CD4-positive, alpha-beta T cell treated with Interleukin-17A for 4 hours (primary cell): Measurements from ENCODE around the gene FOXP2.
"Not testable (repeated sequence)": the region's sequence is repeated elsewhere in the genome, so short reads cannot be mapped to it uniquely, and the experiment has no call there.

ENCODE experiments used
- DNase-seq: peaks from one replicate; pipeline ENCODE4 v3.0.0-alpha.2; 2020; ENCODE audit warnings: mixed read lengths

The FOXP2 gene

GRCh38 chr7:114414156-114415063 is at the start of gene FOXP2:
Gene FOXP2 (plus strand): TSS chr7:114414815. CDS start chr7:114426512, 11,697 bp downstream.
- DNase-seq = no peak

- DNase-seq = no peak
Measured at GRCh38 chr7:114365791-114366190, 48.8 kb upstream of the FOXP2 start.

DNA sequence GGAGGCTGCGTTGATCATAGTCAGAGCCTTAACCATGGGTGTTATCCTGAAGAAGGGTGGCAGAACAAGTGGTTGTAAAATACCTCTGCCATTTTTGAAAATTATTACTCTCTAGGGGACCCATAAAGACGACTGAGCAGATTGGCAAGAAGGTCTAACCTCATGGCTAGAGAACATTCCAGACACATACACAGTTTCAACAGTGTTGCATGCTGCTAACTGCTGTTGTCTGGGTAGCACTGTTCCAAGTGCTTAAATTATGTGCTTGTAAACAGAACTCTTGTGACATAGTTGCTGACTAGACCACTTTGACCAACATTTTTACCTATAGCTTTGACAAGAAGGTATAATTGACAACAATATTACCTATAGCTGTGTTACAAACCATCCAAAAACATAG is 46.1 kb upstream of the FOXP2 start:
- no peak for DNase-seq

DNA sequence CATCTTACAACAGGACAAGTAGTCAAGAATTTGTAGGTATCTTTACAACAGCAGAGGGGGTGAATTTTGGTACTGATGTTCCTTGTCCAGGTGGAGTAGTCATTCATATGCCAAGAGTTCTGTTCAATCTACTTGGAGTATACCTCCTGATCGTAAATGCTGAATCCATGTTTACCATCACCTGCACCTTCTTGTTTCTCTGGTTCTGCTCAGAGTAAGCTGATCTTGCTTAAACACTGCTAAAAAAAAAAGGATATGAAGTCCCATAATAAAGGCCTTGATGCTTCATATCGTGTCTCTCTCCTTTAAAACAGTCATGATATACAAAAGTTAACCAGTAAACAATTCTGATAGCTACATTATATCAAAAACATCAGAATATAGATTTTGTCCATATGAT is 45.3 kb upstream of the FOXP2 start:
- DNase-seq = no peak

- DNase-seq = no peak
Measured at GRCh38 chr7:114372619-114373018, 42.0 kb upstream of the FOXP2 start.

- no peak for DNase-seq
Measured at GRCh38 chr7:114375907-114376306, 38.7 kb upstream of the FOXP2 start.

GRCh38 chr7:114383946-114384345 is 30.7 kb upstream of the FOXP2 start:
- not testable (repeated sequence) for DNase-seq

DNA sequence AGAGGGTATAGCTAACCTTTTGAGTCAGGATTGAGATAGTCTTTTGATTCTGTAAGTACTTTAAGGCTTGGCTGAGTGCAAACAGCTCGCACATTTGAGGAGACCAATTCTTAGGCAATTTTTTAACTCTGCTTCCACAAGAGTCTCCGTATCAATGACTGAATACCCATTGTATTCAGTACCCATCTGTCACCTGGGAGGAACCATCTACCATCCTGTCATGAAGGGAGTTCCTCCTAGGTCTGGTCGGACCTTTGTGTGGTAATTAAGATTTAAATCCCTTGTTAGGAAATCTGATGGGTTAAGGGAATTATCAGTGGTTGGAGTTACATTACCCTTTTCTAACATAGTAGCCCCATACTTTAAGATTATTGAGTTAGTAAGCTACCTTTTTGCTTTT is 30.3 kb upstream of the FOXP2 start:
- DNase-seq = not testable (repeated sequence)

DNA sequence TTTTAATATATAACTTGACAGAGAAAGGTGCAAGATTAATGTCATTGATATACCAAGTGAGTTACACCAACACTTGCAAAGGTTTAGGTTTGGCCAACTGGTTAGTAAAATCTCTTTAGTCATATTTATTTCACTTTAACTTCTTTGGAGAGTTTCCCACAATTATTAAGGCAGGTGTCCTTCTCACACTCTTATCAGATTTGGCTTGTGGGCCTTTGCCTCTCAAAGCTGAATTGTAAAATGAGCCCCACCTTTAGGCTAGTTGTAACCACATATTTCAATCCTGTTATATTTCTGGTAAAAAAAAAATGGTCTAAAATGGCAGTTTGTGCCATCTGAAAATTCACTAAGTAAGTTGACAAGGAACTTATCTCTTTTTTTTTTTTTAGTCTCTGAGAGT is 26.6 kb upstream of the FOXP2 start:
- no peak for DNase-seq

DNA sequence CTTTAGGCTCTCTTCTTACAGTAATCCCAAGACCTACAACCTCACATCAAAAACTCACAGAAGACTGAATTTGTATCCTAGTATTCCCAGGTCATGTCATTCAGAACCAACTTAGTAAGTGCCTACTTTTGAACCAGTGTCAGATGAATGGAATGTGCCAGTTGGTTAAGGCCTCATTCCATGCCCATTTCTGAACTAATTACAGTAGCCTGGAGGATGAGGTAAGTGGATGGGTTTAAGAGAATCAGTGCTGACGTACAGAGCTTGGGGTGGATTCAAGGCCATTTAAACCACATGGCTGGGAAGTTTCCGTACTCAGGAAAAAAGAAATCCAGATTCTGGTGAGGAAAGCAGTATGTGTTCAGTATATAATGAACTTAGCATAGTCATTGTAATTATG is 21.9 kb upstream of the FOXP2 start:
- DNase-seq = no peak

- no peak for DNase-seq
Measured at GRCh38 chr7:114402876-114403635, 11.6 kb upstream of the FOXP2 start.

DNA sequence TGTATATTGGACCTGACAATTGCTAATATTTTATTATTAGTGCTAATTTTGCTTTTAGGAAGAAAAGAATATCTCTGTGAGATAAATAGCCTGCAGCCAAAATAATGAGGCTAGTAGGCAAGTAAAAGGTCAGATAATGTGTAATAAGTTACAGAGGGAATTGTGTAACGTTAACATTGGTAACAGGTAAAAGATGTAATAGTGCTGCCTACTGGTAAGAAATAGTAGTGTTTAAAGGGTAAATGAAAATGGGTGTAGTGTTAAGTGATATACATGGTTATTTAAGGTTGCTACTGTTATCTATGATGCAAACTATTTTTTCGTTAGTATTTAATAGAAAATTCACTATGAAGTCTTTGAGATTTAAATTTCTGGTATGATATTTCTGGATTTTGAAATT is 9.2 kb upstream of the FOXP2 start:
- DNase-seq = no peak

- no peak for DNase-seq
Measured at GRCh38 chr7:114409750-114410149, 4.9 kb upstream of the FOXP2 start.

DNA sequence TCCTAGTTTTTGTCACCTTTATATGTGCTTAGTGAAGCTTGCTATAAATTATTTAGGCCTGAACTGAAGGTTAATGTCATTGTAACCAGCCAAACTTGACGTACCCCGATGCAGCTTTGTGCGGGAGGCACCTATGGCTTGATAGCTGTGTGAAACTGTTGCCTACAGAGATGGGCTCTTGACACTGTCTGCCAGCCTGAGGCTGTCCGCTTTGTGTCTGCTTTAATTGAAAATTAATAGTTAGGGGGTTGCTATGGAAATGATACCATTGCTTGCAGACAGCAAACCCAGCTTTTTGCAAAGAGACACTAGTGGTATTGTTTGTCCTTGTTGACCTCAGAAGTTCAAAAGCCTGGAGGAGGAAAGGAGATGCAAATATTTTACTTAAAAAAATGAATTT is 2.1 kb upstream of the FOXP2 start:
- DNase-seq = no peak

DNA sequence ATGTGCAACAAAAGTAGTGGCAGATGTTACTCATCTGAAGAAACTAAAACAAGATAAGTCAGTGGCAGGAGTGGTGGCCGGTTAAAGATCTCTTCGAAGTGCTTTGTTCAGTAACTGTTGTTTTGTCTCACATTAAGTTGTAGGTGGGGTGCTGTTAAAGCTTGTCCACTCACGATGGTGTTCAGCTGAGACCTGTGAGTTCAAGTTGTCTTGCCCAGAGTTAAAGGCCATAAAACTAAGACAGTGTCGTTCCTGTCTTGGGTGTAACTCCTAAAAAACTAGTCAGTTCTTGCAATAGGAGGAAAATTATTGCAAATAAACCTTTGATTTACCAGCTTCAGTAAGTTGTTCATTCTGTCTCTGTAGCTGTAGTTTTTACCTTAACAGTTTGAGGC is 857 bp upstream of the FOXP2 start:
- DNase-seq = no peak

DNA sequence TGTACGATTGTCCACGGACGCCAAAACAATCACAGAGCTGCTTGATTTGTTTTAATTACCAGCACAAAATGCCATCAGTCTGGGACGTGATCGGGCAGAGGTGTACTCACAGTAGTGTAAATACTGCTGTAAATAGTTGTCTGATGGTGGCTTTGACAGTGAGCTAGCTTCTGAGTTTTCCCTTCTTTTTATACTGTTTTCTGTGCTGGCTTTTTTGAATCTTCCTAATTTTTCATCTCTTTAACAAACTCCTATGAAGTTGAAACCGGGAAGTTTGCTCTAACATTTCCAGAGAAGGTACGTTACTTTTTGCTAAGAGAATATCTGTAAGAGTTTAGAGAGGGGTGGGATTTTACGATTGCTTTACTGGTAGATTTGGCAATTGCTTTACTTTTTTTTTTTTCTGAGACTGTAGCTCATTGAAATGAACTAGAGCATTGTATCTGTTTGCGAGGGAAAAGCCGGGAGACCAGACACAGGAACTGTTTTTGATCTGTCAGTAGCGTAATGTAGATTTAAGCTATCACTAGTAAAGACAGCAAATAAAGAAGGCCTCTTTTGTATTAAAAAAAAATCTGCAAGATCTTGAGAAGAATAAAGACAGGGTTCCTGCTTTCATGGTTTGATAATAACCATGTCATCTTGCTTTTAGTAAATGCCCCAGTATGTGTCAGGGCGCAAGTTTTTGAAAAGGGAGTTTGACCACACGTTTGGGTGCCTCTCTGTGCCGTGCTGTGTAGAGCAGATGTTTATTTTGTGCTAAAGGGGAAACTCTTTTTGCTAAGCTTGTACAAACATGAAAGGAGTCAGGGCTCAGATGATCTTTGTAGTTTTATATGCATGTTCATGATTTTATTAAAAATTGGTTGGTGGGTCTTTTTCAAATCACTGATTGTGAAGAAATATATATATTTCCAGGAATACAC is 712 bp downstream of the FOXP2 start:
- DNase-seq = no peak

- no peak for DNase-seq
Measured at GRCh38 chr7:114416129-114416990, 1.7 kb downstream of the FOXP2 start.

DNA sequence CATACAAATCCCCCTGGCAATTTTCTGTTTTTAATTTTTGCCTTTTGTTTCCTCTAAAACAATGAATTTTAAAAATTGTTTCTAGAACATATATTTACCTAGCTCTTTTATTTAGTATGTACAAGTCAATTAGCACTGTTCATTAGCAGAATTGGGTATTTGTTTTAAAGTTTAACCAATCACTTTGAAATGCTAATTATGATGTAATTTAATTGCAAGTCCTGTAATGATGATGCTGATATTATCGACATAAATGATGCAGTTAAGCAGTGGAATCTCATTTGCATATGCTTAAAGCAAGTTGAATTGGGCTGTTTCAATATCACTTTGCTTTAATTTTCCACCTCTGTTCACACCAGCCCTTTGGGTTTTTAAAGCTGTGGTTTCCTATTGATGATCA is 2.7 kb downstream of the FOXP2 start:
- no peak for DNase-seq

DNA sequence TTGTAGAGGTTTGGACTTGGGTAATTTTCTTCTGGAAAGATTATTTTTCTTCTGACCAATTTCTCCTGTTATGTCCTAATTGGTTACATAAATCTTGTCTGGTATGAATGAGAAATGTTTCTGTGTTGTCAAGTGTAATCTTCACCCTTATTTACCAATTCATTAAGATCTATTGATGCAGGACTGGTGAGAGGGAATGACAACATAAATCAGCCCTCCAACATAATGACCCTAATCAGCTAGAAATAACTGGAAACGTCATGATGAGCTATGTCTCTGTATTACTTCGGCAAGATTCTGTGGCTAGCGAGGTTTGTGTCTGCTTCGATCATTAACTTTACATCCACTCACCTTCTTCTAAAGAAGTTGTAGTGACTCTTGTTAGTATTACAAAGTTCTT is 3.5 kb downstream of the FOXP2 start:
- DNase-seq = no peak

GRCh38 chr7:114419441-114420272 is 5.0 kb downstream of the FOXP2 start:
- DNase-seq = no peak
